Esophagus squamous epithelium (tissue), 4 donors: ENCODE data around the gene COMMD3.

Experiments used
- POLR2A ChIP-seq, 4 donors: fragments of 450-650 bp; IDR thresholded peaks; one replicate each; pipeline ENCODE4 v1.6.1; 2017; ENCODE audit warnings: antibody characterized with exemption in 4 of 4, mild to moderate bottlenecking in 4 of 4, moderate library complexity in 3 of 4
- TF ChIP-seq, protein P1 (sequence below), 6 experiments: fragments of 450-650 bp in 4 of 6; fragments of 200-600 bp in 2 of 6; sonication (generic) in 2 of 6; IDR thresholded peaks; one replicate each; pipeline ENCODE4 v1.5.1; 2016 to 2019; ENCODE audit warnings: antibody characterized with exemption in 6 of 6, mild to moderate bottlenecking in 4 of 6, moderate library complexity in 4 of 6

DNA sequence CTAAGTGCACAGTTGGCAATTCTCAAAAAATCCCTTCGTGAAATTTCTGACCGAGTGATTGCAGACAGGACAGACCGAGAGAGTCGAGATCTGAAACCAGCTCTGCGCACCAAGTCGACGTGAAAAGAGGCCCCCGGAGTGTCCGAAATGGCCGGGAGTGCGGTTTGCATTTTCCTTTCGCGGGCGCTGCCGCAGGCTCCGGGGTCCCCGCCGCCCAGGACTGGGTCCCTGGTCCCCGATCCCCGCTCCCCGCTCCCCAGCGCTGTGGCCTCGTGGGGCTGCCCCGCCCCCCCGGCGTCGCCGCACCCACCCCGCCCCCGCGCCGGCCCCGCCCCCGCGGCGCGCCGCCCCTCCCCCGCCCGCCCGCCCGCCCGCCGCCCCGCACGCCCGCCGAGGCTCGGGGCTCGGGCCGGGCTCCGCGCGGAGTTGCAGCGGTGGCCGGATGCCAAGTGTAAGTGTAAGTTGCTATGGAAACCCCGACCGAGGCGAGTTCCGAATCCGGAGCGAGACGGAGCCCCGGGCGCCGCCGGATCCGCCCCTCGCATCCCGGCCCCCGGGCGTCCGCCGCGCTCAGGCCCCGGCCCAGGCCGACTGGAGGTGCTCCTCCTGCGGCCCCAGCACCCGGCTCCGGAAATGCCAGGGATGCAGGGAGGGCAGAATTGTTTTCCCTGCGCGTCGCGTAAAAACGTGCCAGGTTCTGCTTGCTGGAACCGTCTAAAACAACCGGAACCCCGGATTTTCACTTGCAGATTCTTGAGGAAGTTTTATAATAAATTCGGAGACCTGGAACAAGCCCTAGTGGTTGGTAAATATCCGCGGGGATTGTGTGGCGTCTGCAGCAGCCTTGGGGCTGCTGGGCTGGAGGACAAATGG lies 9.3 kb downstream of the COMMD3 start:
- TF ChIP-seq, protein P1, sequence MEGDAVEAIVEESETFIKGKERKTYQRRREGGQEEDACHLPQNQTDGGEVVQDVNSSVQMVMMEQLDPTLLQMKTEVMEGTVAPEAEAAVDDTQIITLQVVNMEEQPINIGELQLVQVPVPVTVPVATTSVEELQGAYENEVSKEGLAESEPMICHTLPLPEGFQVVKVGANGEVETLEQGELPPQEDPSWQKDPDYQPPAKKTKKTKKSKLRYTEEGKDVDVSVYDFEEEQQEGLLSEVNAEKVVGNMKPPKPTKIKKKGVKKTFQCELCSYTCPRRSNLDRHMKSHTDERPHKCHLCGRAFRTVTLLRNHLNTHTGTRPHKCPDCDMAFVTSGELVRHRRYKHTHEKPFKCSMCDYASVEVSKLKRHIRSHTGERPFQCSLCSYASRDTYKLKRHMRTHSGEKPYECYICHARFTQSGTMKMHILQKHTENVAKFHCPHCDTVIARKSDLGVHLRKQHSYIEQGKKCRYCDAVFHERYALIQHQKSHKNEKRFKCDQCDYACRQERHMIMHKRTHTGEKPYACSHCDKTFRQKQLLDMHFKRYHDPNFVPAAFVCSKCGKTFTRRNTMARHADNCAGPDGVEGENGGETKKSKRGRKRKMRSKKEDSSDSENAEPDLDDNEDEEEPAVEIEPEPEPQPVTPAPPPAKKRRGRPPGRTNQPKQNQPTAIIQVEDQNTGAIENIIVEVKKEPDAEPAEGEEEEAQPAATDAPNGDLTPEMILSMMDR (IDR thresholded peaks at IDR 0.05) = peak in 1 of 6 experiments; percentile 10
- TF ChIP-seq POLR2A (IDR thresholded peaks at IDR 0.05) = no peak
